ENCODE results near the gene ZCWPW2. TPM values are rescaled to one million over a fixed set of nuclear protein-coding genes. Genes with fewer than 3 reads are reported as not detected.

Gene ZCWPW2
- total RNA-seq, 1 donor from 2014 or later, result 0.81 TPM

DNA sequence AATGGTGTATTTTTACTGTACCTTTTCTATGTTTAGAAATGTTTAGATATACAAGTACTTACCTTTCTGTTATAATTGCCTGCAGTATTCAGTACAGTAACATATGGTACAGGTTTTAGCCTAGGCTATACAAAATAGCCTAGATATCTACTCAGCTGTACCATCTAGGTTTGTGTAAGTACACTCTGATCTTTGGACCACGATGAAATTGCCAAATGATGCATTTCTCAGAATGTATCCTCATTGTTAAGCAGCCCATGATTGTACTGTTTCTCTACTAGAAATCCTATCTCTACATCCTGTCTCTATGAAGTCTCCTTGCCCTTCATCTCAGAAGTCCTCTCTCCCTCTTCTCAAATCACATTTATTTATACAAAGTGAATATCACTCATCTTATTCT is 32.8 kb upstream of the ZCWPW2 start:
- Mint-ChIP-seq H3K27me3 (no peaks in the 10 kb centered on the region), H3K4me1 (ENCODE audit: low read depth) (peaks cover under 1% of the 10 kb centered on the region), H3K27ac (no peak overlapping the region), H3K4me3 (ENCODE audit: low read depth) (no peak overlapping the region), H3K9me3 (ENCODE audit: low read depth) (no peaks in the 10 kb centered on the region), H3K36me3 (ENCODE audit: insufficient read depth) (no peaks in the 10 kb centered on the region)
- DNase-seq (ENCODE audit: low spot score, unreplicated experiment), result no peak
- TF ChIP-seq, protein P1, sequence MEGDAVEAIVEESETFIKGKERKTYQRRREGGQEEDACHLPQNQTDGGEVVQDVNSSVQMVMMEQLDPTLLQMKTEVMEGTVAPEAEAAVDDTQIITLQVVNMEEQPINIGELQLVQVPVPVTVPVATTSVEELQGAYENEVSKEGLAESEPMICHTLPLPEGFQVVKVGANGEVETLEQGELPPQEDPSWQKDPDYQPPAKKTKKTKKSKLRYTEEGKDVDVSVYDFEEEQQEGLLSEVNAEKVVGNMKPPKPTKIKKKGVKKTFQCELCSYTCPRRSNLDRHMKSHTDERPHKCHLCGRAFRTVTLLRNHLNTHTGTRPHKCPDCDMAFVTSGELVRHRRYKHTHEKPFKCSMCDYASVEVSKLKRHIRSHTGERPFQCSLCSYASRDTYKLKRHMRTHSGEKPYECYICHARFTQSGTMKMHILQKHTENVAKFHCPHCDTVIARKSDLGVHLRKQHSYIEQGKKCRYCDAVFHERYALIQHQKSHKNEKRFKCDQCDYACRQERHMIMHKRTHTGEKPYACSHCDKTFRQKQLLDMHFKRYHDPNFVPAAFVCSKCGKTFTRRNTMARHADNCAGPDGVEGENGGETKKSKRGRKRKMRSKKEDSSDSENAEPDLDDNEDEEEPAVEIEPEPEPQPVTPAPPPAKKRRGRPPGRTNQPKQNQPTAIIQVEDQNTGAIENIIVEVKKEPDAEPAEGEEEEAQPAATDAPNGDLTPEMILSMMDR (IDR thresholded peaks at IDR 0.05; ENCODE audit: unreplicated experiment), result no peak

DNA sequence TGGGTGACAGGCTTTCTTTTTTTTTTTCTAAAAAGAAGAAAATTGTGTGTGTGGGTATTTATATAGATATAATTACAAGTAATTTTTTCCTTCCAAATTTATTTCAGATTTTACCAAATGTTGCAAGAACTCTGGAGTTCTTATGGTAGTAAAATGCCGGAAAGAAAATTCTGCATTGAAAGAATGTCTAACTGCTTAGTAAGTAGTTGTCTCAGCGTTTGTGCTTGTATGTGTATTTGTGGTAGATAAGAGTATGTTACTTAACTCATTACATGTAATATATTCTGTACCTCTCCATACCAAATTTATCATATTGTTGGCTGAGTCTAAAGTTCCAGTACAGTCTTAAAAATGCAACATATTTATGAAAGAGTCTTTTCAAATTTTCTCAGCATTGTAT is 32.3 kb upstream of the ZCWPW2 start:
- Mint-ChIP-seq H3K4me1 (ENCODE audit: low read depth) (peaks cover 5% of the 10 kb centered on the region), H3K36me3 (ENCODE audit: insufficient read depth) (no peaks in the 10 kb centered on the region), H3K27ac (no peak overlapping the region), H3K4me3 (ENCODE audit: low read depth) (no peak overlapping the region), H3K9me3 (ENCODE audit: low read depth) (no peaks in the 10 kb centered on the region), H3K27me3 (no peaks in the 10 kb centered on the region)
- TF ChIP-seq, protein P1 (IDR thresholded peaks at IDR 0.05; ENCODE audit: unreplicated experiment), result no peak
- no peak for DNase-seq (ENCODE audit: low spot score, unreplicated experiment)

DNA sequence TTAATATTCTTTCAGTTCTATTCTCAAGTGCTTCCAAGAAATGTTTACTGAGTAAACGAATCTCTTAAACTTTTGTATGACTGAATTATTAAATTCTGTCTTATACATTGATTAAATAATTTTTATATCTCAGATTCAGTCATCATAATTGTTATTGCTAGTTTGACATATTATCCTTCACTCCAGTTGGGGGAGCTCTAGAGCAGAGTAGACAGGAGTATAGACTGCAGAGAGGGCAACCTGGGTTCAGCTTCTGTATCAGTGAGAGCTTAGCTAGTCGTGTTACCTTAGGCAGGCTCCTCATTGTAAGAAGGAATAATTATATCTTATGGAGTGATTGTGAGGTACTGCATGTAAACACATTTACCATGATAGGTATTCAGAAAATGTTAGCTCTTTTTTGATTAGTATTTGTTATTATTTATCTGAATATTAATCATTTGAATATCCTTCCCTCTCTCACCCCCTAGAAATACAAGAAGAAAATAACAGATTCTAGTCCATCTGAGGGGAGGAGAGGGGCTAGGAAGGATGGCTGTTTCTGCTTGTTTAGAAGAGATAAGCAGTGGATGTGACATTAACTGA is 31.0 kb upstream of the ZCWPW2 start:
- DNase-seq (ENCODE audit: low spot score, unreplicated experiment), result no peak
- H3K27me3 Mint-ChIP-seq, result no peaks in the 10 kb centered on the region
- no peak overlapping the region for H3K27ac Mint-ChIP-seq
- peaks cover 7% of the 10 kb centered on the region for H3K4me1 Mint-ChIP-seq (ENCODE audit: low read depth)
- TF ChIP-seq, protein P1 (IDR thresholded peaks at IDR 0.05; ENCODE audit: unreplicated experiment), result peak; percentile 64
- H3K4me3 Mint-ChIP-seq (ENCODE audit: low read depth), result no peak overlapping the region
- no peaks in the 10 kb centered on the region for H3K36me3 Mint-ChIP-seq (ENCODE audit: insufficient read depth)
- H3K9me3 Mint-ChIP-seq (ENCODE audit: low read depth), result no peaks in the 10 kb centered on the region

DNA sequence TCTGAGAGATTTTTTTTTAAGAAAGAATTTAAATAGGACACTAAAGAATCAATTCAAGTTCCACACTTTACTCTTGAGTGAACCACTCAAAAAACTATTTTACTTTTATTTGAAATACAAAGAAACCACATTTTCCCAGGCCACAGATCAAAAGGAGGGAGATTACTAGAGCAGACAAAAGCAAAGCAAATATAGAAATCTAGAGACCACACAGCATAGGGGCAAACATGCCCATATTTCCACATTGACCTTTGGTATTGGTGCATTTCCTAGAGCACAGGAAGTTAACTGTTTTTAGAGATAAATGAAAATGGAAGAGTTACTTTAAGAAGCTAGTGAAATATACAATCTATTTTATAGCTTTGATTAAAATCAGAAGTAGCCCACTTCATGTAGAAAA is 27.5 kb upstream of the ZCWPW2 start:
- H3K4me1 Mint-ChIP-seq (ENCODE audit: low read depth), result peaks cover 7% of the 10 kb centered on the region
- no peaks in the 10 kb centered on the region for H3K9me3 Mint-ChIP-seq (ENCODE audit: low read depth)
- no peak overlapping the region for H3K4me3 Mint-ChIP-seq (ENCODE audit: low read depth)
- DNase-seq (ENCODE audit: low spot score, unreplicated experiment), result no peak
- H3K36me3 Mint-ChIP-seq (ENCODE audit: insufficient read depth), result peaks cover 1% of the 10 kb centered on the region
- H3K27ac Mint-ChIP-seq, result no peak overlapping the region
- H3K27me3 Mint-ChIP-seq, result no peaks in the 10 kb centered on the region
- TF ChIP-seq, protein P1 (IDR thresholded peaks at IDR 0.05; ENCODE audit: unreplicated experiment), result no peak

DNA sequence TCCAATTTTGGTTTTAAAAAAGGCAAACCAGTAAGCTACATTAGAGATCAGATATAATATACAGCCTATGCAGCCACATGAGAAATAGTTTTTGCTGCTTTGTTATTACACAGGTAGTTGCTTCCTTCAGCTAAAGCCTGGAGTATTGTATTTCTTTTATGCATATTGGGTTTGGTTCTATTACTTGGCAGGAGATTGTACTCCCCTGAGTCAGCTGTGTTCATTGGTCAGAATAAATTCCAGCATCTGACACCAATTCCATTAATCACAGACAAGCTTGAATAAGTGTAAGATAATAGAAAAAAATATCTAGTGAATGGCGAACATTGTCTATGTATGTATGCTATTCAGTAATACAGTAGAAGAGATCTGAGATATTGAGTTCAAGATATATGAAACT is 26.1 kb upstream of the ZCWPW2 start:
- Mint-ChIP-seq H3K36me3 (ENCODE audit: insufficient read depth) (peaks cover 1% of the 10 kb centered on the region), H3K27me3 (no peaks in the 10 kb centered on the region), H3K9me3 (ENCODE audit: low read depth) (no peaks in the 10 kb centered on the region), H3K4me3 (ENCODE audit: low read depth) (no peak overlapping the region), H3K27ac (no peak overlapping the region), H3K4me1 (ENCODE audit: low read depth) (peaks cover 7% of the 10 kb centered on the region)
- TF ChIP-seq, protein P1 (IDR thresholded peaks at IDR 0.05; ENCODE audit: unreplicated experiment), result no peak
- no peak for DNase-seq (ENCODE audit: low spot score, unreplicated experiment)
